NB4 (cell line): Measurements from ENCODE around the gene ACACA.

Experiments
- DNase-seq: peaks from one replicate; pipeline ENCODE4 v3.0.0; 2010; ENCODE audit warnings: low read depth
- H3K4me3 ChIP-seq: one replicate; pipeline ENCODE4 v1.5.1; 2011; ENCODE audit warnings: mild to moderate bottlenecking, low read depth, low read length, moderate library complexity
- CTCF ChIP-seq: IDR thresholded peaks from one replicate; pipeline ENCODE4 v1.5.1; 2012; ENCODE audit warnings: low read depth, low read length
- MAX ChIP-seq: IDR thresholded peaks from 2 replicates; pipeline ENCODE4 v1.6.1; 2011; ENCODE audit warnings: low read depth, low read length
- MYC ChIP-seq: IDR thresholded peaks from 2 replicates; pipeline ENCODE4 v1.6.1; 2011; ENCODE audit warnings: low read depth, low read length
- POLR2A ChIP-seq: IDR thresholded peaks from 2 replicates; pipeline ENCODE4 v1.6.1; 2011; ENCODE audit warnings: mild to moderate bottlenecking; ENCODE audit not compliant: insufficient read length; ENCODE audit errors: extremely low read depth

Gene ACACA

GRCh38 chr17:37432671-37433070 lies 26.0 kb upstream of the ACACA start:
- TF ChIP-seq MYC (no peak), CTCF (no peak), POLR2A (no peak), MAX (no peak)
- H3K4me3 ChIP-seq: no peak overlapping the region
- DNase-seq: no peak

- no peak overlapping the region for H3K4me3 ChIP-seq
- TF ChIP-seq MYC (no peak), CTCF (no peak), POLR2A (no peak), MAX (no peak)
- no peak for DNase-seq
These were observed 23.5 kb upstream of the ACACA start for GRCh38 chr17:37430051-37430627.

GRCh38 chr17:37429453-37429852 lies 22.8 kb upstream of the ACACA start:
- DNase-seq: no peak
- no peak overlapping the region for H3K4me3 ChIP-seq
- TF ChIP-seq MAX (no peak), MYC (no peak), CTCF (no peak), POLR2A (no peak)

GRCh38 chr17:37429039-37429438 lies 22.4 kb upstream of the ACACA start:
- H3K4me3 ChIP-seq: no peak overlapping the region
- no peak for TF ChIP-seq POLR2A
- no peak for TF ChIP-seq MYC
- no peak for TF ChIP-seq MAX
- TF ChIP-seq CTCF: no peak
- no peak for DNase-seq

- DNase-seq: no peak
- no peak overlapping the region for H3K4me3 ChIP-seq
These were observed 18.6 kb upstream of the ACACA start for GRCh38 chr17:37425268-37425667.

More at GRCh38 chr17:37425268-37425667, 18.6 kb upstream of the ACACA start:
- no peak for TF ChIP-seq CTCF
